Measurements from ENCODE around the gene MCM3.
A peak's percentile ranks its signal among the peaks of the same experiment; 100 is the strongest.

The MCM3 gene
- total RNA-seq, result 50.8 reads per million, percentile 68 among the genes with 10 or more reads in this experiment

DNA sequence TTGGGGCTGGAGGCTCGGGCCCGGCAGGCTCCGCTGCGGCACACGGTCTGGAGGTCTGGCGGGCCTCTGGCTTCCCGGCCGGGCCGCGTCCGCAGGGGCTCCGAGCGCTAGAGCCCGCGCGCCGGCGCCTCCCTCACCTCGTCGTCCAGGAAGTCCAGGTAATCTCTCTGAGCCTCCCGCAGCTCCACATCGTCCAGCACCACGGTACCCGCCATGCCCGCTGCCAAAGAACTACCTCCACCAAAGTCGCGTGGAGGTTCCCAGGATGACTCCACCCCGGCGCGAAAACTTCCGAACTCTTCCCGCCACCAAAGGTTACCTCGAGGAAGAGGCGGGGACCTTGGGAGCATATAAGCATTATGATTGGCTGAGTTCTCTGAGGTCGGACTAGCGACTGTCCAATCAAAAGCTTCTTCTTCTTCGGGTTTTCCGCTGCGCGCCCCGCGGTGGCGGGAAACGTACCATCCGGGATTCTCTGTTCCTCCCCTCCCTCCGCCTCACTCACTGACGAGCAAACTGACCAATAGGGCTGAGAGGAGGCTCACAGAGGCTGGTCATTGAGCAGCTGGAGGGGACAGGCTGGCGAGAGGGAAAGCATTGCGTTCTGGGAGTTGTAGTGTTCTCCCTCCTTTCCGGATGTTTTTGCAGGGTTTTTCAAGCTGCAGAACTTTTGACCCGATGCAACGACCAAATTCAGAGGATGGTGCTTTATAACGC lies at the start of gene MCM3:
Gene MCM3 (minus strand): TSS at position 283 of the 717 bp plus-strand sequence. CDS start 68 bp downstream, at position 215.
- peak; percentile 92 for DNase-seq

DNA sequence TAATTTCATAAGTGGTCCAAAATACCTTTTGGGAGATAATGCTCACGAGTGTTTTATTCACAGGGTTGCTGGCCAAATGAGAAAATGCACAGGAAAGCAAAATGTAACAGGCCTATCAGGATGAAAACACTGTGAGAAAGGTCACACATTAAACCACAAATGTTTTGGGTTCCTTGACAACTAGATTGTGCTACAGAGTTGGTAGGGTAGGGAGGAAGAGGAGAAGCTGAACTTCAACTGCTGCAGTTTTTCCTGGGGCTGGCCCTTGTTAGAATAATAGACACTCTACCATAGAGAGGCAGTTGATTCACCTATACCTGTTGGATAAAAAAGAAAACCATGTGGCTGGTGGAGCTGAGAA lies 49.3 kb upstream of the MCM3 start:
- DNase-seq, result no peak

DNA sequence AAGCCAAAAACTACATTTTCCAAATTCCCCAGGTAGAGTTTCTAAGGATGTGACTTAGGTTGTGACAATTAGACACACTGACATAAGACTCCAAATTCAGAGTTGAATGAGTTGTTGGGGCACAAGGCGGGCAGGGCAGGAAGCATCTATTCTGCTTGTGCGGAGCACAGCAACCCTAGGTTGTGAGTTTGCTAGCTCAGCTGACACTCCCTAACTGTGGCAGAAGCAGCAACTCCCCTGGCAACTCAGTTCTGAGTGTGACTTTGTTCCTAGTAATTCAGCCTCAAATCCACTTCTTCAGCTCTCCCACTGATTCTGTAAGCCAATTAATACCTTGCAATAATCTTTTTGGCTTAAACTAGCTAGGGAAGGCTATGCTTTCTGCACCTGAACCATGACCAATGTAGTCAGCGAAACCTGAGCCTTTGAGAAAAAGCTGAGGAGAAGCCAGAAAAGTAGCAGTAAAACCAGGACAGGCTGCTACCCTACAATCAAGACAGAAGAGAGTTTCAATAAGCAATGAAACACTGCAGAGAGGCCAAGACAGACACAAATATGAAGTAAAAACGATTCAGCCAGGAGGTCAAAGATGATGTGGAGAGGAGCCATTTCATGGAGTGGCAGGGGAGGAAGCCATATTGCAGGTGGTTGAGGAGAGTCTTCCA lies 47.4 kb upstream of the MCM3 start:
- DNase-seq, result no peak

DNA sequence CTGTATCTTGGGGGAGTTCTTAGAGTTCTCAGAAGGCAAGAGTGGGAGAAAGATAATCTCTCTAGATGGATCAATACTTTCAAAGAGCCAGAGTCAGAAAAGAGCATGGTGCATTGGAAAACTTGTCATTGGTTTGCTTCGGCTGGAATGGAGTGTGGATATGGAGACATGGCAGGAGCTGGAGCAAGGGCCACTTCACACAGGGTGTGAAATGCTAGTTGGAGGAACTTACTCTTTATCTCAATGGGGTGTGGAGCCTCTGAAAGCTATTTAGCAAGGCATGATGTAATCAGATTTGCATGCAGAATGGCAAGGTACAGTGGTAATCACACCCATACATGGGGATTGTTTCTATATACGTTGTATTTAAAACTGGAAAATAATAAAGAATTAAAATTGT lies 45.9 kb upstream of the MCM3 start:
- DNase-seq, result no peak

DNA sequence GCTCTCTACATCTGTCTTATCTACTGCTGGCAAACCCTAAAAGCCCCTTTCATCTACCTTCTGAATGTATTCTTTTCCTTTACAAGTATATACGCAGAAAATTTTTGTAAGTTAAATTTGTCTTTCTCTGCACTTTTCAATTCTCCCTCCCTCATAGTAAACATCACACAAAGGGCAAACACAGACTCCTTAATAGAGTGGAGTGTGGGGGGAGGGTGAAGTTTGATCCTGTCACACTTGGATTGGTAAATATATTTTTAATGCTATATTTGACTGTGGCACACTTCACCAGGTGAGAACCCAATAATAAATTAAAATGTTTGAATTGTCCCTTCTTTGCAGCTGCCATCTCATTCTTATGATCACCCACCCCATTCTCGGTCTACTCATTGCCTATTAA lies 44.2 kb upstream of the MCM3 start:
- DNase-seq, result no peak

DNA sequence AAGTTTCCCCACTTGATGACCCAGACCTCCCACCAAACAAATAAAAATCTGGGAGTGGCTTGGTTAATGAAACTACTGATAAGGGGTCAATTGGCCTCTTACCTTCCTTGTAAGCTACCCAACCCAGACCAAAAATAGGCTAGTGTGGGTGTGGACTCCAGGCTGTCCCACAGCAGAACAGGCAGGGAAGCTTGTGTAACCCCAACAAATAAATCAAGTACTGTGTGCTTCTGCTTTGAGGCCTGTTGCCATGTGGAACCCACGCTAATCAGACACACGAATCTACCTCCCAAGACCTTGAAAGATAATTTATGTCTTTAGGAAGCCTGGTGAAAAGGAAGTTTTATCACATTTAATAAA lies 43.7 kb upstream of the MCM3 start:
- DNase-seq, result no peak

DNA sequence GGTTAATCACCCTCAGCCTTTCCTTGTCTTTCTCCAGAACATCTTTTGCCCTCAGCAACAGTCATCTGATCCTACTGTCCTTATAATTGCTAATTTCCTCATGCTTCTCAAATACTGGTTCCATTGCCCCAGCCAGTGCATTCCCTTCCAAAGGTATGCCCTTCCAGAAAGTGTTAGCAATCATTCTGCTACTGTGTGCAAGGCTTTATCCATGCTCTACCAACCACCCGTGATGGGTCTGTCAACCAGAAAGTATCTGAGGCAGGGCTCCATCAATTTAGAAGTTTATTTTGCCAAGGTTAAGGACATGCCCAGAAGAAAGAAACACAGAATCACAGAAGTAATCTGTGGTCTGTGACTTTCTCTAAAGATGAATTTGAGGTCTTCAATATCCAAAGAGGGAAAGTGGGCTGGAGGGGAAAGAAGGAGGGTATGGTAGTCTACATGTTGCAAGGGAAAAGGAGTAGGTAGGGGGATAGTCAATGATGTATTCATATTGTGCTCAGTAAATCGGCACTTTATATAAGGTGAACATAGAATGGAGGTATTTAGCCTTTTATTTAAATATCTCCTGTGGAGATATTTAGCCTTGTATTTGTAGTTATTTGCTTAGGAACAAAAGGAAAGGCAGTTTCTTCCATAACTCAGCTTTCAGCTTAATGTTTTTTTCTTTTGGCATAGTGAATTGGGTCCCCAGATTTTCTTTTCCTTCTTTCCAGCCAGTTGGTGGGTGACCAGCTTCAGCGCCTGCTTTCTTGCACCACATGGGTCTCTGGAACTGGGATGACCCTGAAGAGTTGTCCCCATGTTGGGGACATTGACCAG lies 42.2 kb upstream of the MCM3 start:
- no peak for DNase-seq

DNA sequence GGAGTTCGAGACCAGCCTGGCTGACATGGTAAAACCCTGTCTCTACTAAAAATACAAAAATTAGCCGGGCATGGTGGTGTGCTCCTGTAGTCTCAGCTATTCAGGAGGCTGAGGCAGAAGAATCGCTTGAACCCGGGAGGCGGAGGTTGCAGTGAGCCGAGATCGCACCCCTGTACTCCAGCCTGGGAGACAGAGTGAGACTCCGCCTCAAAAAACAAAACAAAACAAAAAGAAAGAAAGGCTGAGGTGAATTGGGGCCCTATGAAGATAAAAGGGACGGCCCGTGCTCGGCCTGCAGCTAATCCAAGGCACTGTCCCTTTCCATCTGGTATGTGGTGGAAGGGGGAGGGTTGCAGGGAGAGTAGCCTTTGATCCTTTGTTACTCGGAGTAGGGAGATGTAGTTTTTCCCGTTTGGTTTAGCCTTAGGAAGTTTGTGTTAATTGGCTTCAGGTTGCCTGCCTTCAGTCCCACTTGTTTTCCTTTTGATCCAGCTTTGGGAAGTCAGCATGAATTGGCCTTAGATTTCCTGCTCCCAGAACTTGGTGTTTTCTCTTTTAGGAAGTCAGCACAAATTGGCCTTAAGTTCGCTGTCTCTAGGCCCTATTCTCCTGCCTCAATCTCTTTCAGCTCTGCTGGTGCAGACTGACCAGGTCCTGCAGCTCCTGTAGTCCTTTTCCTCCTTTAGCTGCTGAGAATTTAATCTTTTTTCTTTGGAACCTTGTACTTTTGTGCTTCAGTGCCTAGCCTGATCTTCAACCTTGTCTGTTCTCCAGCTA lies 41.3 kb upstream of the MCM3 start:
- no peak for DNase-seq

DNA sequence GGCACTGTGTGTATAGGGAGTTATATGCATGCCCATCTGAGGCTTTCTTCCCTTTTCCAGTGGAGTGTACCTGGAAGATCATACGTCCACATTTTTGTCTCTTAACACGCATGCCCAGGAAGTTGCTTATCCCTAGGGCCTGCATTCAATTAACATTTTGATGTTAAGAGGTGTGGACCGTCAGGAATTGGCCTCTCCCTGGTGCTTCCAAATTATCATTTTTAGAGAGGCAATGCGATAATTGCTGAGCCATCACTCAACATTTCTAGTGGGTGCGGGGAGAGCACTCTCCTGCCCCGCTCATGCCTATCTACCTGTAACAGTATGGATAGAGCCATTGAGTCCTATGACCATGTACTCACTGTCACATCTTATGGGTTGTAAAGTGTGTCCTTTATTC lies 39.6 kb upstream of the MCM3 start:
- no peak for DNase-seq

DNA sequence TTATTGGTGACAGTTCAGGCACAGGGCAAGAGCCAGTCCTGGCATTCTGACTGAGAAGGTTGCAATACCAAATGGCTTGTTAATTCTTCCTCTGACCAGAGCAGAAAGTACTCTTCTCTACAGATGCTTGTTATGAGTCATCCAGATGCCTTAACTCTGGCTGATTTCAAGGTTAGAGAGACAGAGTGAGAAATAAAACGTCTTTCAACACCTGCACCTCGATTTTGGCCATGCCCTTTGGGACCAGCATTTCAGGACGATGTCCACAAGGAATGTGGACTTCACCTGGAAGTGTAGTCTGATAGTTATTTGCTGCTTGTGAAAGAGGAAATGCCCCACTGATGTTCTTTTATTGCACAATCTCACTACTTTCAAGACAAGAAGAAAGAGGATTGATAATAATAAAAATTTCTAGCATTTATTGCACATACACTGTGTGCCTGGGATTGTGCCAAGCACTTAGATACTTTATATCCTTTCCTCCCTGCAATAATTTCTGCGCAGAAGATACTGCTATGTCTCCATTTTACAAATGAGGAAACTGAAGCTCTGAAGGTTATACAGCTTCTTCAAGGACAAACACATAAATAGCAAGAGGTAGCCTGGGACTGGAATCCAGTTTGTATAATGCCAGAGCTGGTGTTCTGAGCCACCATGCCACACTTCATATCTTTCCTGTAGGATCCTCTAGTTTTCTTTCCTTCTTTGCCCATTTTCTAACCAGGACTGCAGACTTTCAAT lies 33.5 kb upstream of the MCM3 start:
- DNase-seq, result no peak

DNA sequence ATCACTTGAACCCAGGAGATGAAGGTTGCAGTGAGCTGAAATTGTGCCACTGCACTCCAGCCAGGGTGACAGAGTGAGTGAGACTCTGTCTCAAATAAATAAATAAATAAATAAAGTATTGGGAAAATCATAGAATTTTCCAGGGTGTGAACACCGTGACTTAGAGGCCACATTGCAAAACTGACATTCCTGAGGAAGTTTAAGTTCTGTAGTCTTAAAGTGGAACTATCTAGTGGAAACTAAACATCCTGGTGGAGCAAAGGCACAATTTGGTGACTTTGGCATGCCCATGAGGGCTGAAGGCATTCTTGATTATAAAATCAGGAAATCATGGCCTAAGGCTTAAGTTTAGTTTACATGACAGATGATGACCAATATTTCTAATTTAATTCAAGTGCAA lies 32.7 kb upstream of the MCM3 start:
- no peak for DNase-seq

DNA sequence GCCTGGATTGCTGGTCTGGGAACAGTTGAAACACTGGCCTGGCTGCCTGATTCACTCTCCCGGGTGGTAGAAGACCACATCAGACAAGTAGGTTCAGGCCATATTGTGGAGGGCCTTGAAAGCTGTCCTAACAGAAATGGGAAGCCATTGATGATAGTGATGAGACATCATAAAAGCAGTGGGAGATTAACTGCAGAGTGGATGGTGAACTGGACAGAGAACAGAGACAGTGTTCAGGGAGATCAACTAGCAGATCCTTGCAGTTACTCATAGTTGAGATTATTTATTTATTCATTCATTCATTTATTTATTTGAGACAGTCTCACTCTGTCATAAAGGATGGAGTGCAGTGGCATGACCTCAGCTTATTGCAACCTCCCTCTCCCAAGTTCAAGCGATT lies 30.2 kb upstream of the MCM3 start:
- DNase-seq, result no peak

DNA sequence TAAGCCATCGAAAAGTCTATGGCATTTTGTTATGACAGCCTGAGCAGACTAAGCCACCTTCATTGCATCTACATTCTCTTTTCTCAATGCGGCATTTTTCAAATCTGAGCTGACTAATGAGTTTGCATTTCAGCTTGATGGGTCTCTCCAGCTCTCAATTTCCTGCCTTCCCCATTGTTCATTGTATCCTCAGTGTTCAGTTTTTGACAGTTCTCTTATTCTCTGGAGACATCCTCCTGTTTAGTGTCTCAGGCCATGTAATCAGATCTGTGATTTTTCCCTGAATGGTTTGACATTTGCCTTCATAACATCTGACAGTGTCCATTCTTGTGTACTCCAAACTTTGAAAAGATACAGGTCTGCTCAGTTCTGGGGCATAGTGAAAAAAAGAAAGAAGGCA lies 27.9 kb upstream of the MCM3 start:
- no peak for DNase-seq

DNA sequence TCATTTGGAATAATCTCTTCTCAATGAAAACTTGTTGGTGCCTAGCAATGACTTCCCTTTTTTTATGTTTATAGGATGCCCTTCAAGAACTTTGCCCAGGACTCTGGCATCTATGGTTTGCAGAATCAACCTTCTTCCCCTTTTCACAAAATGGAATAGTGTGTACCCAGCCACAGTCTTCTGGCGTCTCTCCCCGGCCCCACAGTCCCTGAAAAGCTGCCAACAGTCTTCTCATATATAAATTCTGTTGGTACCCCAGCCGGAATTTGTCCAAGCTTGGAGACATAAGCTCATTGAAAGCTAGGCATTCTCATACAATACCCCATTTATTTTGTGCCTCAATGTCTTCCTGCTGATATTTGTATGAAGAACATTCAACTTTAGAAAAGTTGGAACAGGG lies 26.4 kb upstream of the MCM3 start:
- no peak for DNase-seq

DNA sequence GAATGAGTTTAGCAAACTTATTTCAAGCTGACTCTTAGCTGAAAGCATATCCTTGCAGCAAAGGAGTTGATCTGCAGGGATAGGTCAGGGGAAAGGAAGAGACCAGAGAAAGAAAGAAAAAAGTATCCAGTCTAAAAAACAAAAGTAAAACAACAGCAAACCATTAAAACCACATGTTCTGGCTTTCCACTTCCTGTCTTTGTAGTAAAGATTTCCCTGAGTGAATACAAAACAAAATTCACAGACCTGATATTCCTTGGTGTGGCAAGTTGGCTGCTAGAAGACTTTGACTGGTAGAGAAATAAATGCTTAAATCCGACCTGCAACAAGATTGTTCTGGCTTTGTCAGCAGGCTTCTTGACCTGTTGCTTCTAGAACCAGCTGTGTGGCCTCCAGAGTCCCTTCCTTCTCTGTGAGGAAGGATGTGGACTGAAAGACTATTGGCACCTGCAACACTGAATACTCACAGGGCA lies 23.4 kb upstream of the MCM3 start:
- no peak for DNase-seq

DNA sequence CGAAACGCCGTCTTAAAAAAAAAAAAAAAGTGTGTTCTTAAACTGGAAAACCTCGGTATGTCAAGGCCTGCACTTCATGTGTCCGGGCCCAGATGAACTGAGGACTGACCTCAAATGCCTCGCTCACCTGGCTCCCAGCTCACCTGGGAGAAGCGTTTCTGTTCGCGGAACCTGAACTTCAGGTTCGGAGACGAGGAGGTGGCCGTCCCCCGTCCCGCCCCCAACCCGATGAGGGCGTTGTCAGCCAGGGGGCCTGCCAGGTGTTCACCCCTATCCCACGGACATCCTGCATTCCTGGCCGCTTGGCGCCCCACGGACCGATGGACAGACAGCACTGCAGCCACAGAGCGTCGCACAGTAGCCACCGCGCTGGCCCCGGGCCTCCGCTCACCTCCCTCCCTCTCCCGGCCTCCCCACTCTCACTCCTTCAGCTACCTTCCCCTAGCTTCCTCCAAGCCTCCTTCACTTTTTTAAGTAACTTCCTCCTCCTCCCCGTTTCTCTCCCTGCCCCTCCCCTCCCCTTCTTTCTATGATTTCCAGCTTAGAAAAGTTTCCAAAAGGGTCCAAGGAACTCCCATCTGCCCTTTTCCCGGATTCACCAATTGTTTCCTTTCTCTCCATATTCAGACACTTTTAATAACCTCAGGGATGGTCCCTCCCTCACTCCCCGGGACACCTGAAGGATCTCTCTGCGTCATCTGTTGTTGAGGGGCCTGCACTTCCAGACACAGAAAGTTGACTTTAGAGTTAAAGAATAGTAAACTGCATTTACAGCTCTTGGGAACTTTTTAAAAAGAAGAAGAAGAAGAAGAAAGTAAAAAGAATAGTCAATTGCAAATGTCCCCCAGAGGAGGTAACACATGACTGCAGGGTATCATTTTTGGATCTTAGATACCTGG lies 22.7 kb upstream of the MCM3 start:
- DNase-seq, result no peak

DNA sequence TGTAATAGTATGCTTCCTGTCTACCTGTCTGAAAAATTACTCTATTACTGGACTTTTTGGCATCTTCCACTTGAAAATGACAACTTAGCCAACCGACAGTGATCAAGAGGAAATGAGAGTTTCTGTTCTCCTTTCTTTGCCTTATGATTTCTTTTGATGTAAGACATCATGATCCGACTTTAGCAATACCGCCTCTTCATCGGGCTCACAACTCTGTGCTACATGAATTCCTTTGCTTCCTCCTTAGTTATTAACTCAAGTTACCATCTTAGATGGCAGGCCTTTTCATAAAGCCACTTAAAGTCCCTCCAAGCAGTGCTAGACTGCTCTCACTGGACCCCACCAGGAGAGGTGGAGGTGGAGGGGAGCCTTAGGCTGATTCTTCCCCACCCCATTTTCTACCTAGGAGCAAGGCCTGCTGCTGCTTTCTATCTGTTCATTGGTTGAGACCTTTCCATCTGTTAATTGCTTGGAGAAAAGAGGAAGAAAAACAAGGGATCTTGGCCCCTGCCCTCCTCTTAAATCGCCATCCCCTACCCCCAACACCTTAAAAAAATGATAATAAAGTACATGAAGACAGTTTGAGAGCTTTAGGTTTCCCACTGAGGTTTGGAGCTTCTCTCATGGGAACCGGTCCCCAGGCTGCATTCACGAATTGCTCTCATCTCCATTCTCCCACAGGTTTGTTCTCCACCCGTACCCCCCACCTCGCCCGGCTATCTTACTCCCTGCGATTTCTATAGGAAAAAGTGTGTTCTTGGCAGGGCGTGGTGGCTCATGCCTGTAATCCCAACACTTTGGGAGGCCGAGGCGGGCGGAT lies 21.6 kb upstream of the MCM3 start:
- no peak for DNase-seq

DNA sequence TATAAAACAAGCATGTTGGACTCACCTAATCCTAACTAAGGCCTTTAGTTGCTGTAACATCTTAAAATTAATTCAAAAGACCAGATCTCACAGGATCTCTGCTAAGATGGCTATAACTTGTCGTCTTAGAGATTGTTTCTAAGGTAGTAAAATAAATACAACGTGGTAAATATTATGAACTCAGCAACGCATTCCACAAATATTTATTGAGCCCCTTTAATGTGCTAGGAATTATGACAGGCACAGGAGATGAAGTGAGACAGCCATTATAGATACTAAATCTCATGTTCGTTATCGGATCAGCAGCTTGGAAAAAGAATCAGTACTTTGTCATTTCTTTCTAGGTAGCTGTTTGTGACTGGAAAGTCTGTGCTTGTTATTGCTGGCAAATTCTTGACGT lies 20.9 kb upstream of the MCM3 start:
- no peak for DNase-seq

DNA sequence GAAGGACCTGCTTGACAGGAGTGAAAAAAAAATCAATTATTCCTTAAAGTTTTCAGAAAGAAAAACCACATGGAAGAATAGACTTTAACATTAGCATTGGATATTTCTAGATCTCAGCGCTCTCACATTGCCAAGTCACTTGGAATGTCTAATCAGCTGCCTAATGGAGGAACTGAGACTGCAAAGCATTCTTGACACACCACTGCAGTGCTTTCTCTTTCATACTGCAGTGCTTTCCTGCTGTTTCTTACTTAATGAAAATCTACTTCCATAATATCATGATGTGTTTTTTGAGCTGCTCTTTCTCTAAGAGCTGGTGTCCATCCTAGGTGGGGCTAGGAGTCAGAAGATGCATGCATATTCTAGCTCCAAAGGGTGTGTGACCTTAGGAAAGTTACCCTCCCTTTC lies 20.4 kb upstream of the MCM3 start:
- no peak for DNase-seq

DNA sequence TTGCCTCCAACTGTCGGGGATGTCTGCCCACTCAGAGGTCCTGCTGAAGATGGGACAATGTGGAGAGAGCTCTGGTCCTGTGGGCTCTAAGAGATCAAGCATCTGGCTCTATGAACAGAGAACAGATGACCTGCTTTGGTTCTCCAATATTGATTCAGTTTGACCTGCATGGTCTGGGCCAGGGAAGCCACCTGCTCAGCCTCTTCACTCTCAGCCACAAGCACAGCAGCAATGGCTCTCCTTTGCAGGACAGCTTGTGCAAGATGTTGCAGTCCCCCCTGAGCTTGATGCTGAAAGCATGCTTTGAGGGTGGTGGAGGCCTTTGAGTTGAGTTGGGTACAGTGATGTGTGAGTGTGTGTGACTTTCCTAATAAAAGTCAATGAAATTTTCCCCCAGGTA lies 18.6 kb upstream of the MCM3 start:
- DNase-seq, result no peak

All from effector CD4-positive, alpha-beta T cell (primary cell).